Muscle layer of duodenum (tissue), 2 donors: ENCODE data around the gene ZNF236.
"Not testable (repeated sequence)": the region's sequence is repeated elsewhere in the genome, so short reads cannot be mapped to it uniquely, and the experiment has no call there.

Source experiments
- H3K27ac ChIP-seq: one replicate; pipeline ENCODE4 v1.7.0; 2013; ENCODE audit warnings: mild to moderate bottlenecking, low read length
- H3K27me3 ChIP-seq: one replicate; pipeline ENCODE4 v1.7.0; 2013; ENCODE audit warnings: low read depth, mild to moderate bottlenecking, control low read depth, low read length
- H3K36me3 ChIP-seq, 2 donors: one replicate each; pipeline ENCODE4 v1.7.0; 2013; ENCODE audit warnings: low read length in 2 of 2, control low read depth in 1 of 2, mild to moderate bottlenecking in 1 of 2; ENCODE audit not compliant: insufficient read depth in 2 of 2, control insufficient read depth in 1 of 2
- H3K4me1 ChIP-seq, 2 donors: one replicate each; pipeline ENCODE4 v1.7.0; 2013; ENCODE audit warnings: low read length in 2 of 2, mild to moderate bottlenecking in 2 of 2, control low read depth in 1 of 2, moderate library complexity in 1 of 2; ENCODE audit not compliant: insufficient read depth in 2 of 2, control insufficient read depth in 1 of 2
- H3K4me3 ChIP-seq, 2 donors: one replicate each; pipeline ENCODE4 v1.7.0; 2013; ENCODE audit warnings: low read length in 2 of 2, low read depth in 1 of 2, mild to moderate bottlenecking in 1 of 2
- H3K9me3 ChIP-seq, 2 donors: one replicate each; pipeline ENCODE4 v1.7.0; 2013; ENCODE audit warnings: low read length in 2 of 2, control low read depth in 1 of 2, mild to moderate bottlenecking in 1 of 2; ENCODE audit not compliant: control insufficient read depth in 1 of 2
- donor health status: healthy.

The ZNF236 gene

DNA sequence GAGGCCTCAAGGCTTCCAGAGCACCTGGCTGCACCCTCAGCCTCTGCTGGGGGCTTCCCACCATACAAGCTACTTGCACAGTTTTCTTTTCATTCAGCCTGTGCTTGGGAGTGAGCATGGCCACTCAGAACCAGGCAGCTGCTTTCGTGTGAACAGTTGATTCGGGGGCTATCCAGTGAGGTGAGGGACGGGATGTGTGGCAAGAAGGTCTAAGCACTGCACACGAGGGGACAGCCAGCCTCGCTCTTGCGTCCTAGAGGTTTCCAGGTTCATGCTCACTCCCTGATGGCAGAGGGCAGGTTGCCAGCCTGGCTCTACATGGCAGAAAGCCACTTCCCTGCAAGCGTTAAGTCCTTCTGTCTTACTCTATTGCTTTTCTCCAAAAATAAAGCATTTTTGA lies 164.0 kb downstream of the ZNF236 start:
- H3K36me3 ChIP-seq = no peaks in the 10 kb centered on the region
- H3K4me3 ChIP-seq = no peak overlapping the region
- H3K4me1 ChIP-seq = peaks cover 0 to 5% of the 10 kb centered on the region in 2 donors
- H3K27ac ChIP-seq = no peak overlapping the region
- no peaks in the 10 kb centered on the region for H3K27me3 ChIP-seq
- no peaks in the 10 kb centered on the region for H3K9me3 ChIP-seq

- Histone ChIP-seq H3K27me3 (no peaks in the 10 kb centered on the region), H3K9me3 (no peaks in the 10 kb centered on the region), H3K36me3 (no peaks in the 10 kb centered on the region), H3K4me1 (peaks cover 0 to 3% of the 10 kb centered on the region in 2 donors), H3K27ac (no peak overlapping the region), H3K4me3 (no peak overlapping the region)
Measured at GRCh38 chr18:76988031-76988826, 165.9 kb downstream of the ZNF236 start.

GRCh38 chr18:76988827-76989646 lies 166.7 kb downstream of the ZNF236 start:
- H3K9me3 ChIP-seq = no peaks in the 10 kb centered on the region
- no peaks in the 10 kb centered on the region for H3K36me3 ChIP-seq
- H3K4me1 ChIP-seq = no peaks in the 10 kb centered on the region
- H3K27me3 ChIP-seq = no peaks in the 10 kb centered on the region
- no peak overlapping the region for H3K4me3 ChIP-seq
- H3K27ac ChIP-seq = no peak overlapping the region

GRCh38 chr18:76989647-76990190 lies 167.4 kb downstream of the ZNF236 start:
- Histone ChIP-seq H3K4me1 (no peaks in the 10 kb centered on the region), H3K9me3 (no peaks in the 10 kb centered on the region), H3K4me3 (no peak overlapping the region), H3K36me3 (no peaks in the 10 kb centered on the region), H3K27me3 (no peaks in the 10 kb centered on the region), H3K27ac (no peak overlapping the region)

DNA sequence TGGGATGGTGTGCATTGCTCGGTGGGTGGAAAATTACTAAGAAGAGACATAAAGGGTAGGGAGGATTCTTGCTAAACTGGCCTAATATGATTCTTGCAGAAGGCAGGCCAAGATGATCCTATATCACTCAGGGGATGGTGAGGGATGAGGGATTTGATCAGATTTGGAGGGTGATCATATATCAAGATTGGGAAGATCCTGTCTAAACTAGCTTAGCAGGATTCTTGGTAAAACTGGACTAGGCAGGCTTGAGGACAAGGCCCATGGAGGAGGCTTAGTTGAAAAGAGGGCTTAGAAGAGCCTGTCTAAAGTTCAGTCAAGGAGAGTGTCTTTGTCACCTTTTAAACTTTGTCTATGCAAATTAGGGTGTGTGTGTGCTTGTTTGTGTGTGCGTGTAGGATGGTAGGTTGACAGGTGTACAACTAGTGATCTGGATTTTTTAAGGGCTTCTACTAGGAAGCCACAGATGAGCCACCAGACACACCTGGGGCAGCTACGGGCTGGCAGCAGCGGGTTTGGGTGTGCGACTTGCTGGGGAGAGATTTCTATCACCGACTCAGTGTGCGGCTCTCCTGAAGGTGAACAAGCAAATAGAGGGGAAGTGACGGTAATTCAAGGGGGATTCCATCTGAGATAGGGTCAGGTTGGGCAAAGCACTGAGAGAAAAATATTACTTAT lies 168.1 kb downstream of the ZNF236 start:
- H3K4me3 ChIP-seq, H3K27ac ChIP-seq, H3K36me3 ChIP-seq, H3K9me3 ChIP-seq, H3K4me1 ChIP-seq, H3K27me3 ChIP-seq: not testable (repeated sequence)

GRCh38 chr18:76991021-76991688 lies 168.8 kb downstream of the ZNF236 start:
- H3K4me3 ChIP-seq = no peak overlapping the region
- no peaks in the 10 kb centered on the region for H3K4me1 ChIP-seq
- no peaks in the 10 kb centered on the region for H3K9me3 ChIP-seq
- H3K27me3 ChIP-seq = no peaks in the 10 kb centered on the region
- no peaks in the 10 kb centered on the region for H3K36me3 ChIP-seq
- H3K27ac ChIP-seq = no peak overlapping the region

- Histone ChIP-seq H3K36me3 (no peaks in the 10 kb centered on the region), H3K4me3 (no peak overlapping the region), H3K27me3 (no peaks in the 10 kb centered on the region), H3K27ac (no peak overlapping the region), H3K9me3 (no peaks in the 10 kb centered on the region), H3K4me1 (no peaks in the 10 kb centered on the region)
Measured at GRCh38 chr18:76992226-76993084, 170.1 kb downstream of the ZNF236 start.

DNA sequence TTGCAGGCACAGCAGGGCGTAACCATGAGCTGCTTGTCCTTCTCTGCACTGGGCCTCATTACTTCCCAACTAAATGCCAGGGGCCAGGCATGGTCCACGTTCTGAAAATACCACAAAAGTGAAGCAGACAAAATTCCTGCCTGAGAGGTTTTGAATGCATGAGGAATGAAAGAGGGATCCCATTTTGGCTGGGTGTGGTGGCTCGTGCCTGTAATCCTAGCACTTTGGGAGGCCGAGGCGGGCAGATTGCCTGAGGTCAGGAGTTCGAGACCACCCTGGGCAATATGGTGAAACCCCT lies 170.7 kb downstream of the ZNF236 start:
- no peak overlapping the region for H3K27ac ChIP-seq
- H3K4me3 ChIP-seq = no peak overlapping the region
- no peaks in the 10 kb centered on the region for H3K9me3 ChIP-seq

DNA sequence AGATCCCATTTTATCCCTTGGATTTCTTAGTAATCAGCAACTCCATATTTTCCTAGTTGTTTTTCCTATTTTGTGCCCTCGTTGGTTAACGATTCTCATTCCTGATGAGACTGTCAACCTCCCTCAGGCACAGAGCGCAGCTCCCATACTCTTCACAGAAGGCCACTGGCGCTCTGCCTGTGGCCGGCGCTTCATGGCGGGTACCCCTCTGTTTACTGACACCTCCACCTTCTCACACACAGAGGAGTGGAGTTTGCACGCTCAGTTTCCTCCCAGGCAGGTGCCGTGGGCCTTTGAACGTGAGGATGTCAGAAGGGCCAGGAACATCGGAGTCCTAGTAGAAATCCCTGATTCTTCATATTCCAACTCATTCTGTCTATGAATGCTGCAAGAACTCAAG lies 171.2 kb downstream of the ZNF236 start:
- H3K9me3 ChIP-seq = no peaks in the 10 kb centered on the region
- no peaks in the 10 kb centered on the region for H3K36me3 ChIP-seq
- H3K27ac ChIP-seq = no peak overlapping the region
- no peak overlapping the region for H3K4me3 ChIP-seq
- no peaks in the 10 kb centered on the region for H3K27me3 ChIP-seq
- H3K4me1 ChIP-seq = no peaks in the 10 kb centered on the region

More for the DNA sequence above, 170.7 kb downstream of the ZNF236 start:
- Histone ChIP-seq H3K4me1 (no peaks in the 10 kb centered on the region), H3K36me3 (no peaks in the 10 kb centered on the region), H3K27me3 (no peaks in the 10 kb centered on the region)

- Histone ChIP-seq H3K9me3 (no peaks in the 10 kb centered on the region), H3K4me1 (no peaks in the 10 kb centered on the region), H3K27ac (no peak overlapping the region), H3K27me3 (no peaks in the 10 kb centered on the region), H3K36me3 (no peaks in the 10 kb centered on the region), H3K4me3 (no peak overlapping the region)
Measured at GRCh38 chr18:76994086-76994654, 171.8 kb downstream of the ZNF236 start.
